ENCODE results near the gene ANGPTL4.
"Not testable (repeated sequence)": the region's sequence is repeated elsewhere in the genome, so short reads cannot be mapped to it uniquely, and the experiment has no call there.

The ANGPTL4 gene

DNA sequence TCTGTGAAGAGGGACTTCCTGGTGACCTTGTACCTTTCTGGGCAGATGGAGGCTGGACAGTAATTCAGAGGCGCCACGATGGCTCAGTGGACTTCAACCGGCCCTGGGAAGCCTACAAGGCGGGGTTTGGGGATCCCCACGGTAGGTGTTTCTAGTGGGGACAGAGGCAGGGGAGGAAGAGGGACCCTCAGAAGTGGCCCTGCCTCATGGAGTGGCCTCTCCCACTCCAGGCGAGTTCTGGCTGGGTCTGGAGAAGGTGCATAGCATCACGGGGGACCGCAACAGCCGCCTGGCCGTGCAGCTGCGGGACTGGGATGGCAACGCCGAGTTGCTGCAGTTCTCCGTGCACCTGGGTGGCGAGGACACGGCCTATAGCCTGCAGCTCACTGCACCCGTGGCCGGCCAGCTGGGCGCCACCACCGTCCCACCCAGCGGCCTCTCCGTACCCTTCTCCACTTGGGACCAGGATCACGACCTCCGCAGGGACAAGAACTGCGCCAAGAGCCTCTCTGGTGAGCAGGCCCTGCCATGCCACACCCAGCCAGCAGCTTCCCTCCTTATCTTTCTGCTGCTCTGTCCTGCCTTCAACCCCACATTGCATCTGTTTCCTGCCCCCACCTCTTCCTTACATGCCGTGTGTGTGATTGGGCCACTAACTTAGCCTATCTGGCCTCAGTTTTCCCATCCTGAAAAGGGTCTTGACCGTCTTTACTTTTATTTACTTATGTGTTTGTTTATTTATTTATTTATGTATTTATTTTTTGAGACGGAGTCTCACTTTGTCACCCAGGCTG is 7.3 kb downstream of the ANGPTL4 start:
- DNase-seq (ENCODE audit: low read depth): no peak
- TF ChIP-seq, protein P1, sequence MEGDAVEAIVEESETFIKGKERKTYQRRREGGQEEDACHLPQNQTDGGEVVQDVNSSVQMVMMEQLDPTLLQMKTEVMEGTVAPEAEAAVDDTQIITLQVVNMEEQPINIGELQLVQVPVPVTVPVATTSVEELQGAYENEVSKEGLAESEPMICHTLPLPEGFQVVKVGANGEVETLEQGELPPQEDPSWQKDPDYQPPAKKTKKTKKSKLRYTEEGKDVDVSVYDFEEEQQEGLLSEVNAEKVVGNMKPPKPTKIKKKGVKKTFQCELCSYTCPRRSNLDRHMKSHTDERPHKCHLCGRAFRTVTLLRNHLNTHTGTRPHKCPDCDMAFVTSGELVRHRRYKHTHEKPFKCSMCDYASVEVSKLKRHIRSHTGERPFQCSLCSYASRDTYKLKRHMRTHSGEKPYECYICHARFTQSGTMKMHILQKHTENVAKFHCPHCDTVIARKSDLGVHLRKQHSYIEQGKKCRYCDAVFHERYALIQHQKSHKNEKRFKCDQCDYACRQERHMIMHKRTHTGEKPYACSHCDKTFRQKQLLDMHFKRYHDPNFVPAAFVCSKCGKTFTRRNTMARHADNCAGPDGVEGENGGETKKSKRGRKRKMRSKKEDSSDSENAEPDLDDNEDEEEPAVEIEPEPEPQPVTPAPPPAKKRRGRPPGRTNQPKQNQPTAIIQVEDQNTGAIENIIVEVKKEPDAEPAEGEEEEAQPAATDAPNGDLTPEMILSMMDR (IDR thresholded peaks at IDR 0.05; ENCODE audit: low read depth, low read length): no peak
- TF ChIP-seq POLR2A (IDR thresholded peaks at IDR 0.05; ENCODE audit: extremely low read depth, insufficient read length): no peak
- TF ChIP-seq, protein P2, sequence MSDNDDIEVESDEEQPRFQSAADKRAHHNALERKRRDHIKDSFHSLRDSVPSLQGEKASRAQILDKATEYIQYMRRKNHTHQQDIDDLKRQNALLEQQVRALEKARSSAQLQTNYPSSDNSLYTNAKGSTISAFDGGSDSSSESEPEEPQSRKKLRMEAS (IDR thresholded peaks at IDR 0.05; ENCODE audit: low read depth, low read length): no peak
- TF ChIP-seq MYC (IDR thresholded peaks at IDR 0.05; ENCODE audit: low read depth, low read length): no peak
- no peak overlapping the region for H3K4me3 ChIP-seq (ENCODE audit: low read depth, low read length)

DNA sequence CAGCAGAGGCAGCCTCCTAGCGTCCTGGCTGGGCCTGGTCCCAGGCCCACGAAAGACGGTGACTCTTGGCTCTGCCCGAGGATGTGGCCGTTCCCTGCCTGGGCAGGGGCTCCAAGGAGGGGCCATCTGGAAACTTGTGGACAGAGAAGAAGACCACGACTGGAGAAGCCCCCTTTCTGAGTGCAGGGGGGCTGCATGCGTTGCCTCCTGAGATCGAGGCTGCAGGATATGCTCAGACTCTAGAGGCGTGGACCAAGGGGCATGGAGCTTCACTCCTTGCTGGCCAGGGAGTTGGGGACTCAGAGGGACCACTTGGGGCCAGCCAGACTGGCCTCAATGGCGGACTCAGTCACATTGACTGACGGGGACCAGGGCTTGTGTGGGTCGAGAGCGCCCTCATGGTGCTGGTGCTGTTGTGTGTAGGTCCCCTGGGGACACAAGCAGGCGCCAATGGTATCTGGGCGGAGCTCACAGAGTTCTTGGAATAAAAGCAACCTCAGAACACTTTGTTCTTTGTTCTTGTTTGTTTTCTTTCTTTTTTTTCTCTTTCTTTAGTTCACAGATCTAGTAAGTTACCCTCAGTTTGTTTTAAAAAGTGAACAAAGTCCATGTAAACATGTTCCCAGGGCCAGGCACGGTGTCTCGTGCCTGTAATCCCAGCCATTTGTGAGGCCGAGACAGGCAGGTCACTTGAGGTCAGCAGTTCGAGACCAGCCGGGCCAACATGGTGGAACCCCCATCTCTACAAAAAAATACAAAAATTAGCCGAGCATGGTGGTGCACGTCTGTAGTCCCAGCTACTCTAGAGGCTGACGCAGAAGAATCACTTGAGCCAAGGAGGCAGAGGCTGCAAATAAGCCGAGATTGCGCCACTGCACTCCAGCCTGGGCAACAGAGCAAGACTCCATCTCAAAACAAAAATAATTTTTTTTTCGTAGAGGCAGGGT is 10.2 kb downstream of the ANGPTL4 start:
- peak; percentile 46 for DNase-seq (ENCODE audit: low read depth)
- no peak overlapping the region for H3K4me3 ChIP-seq (ENCODE audit: low read depth, low read length)
- TF ChIP-seq MYC (IDR thresholded peaks at IDR 0.05; ENCODE audit: low read depth, low read length) (no peak), POLR2A (IDR thresholded peaks at IDR 0.05; ENCODE audit: extremely low read depth, insufficient read length) (no peak)
- TF ChIP-seq, protein P1 (IDR thresholded peaks at IDR 0.05; ENCODE audit: low read depth, low read length): no peak
- TF ChIP-seq, protein P2 (IDR thresholded peaks at IDR 0.05; ENCODE audit: low read depth, low read length): no peak

DNA sequence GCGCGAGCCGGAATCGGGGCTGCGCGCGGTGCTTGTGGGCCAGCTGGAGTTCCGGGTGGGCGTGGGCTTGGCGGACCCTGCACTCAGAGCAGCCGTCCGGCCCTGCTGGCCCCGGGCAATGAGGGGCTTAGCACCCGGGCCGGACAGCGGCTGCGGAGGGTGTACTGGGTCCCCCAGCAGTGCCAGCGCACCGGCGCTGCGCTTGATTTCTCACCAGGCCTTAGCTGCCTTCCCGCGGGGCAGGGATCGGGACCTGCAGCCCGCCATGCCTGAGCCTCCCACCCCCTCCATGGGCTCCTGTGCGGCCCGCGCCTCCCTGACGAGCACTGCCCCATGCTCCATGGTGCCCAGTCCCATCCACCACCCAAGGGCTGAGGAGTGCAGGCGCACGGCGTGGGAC is 11.8 kb downstream of the ANGPTL4 start:
- H3K4me3 ChIP-seq (ENCODE audit: low read depth, low read length); DNase-seq (ENCODE audit: low read depth): not testable (repeated sequence)

DNA sequence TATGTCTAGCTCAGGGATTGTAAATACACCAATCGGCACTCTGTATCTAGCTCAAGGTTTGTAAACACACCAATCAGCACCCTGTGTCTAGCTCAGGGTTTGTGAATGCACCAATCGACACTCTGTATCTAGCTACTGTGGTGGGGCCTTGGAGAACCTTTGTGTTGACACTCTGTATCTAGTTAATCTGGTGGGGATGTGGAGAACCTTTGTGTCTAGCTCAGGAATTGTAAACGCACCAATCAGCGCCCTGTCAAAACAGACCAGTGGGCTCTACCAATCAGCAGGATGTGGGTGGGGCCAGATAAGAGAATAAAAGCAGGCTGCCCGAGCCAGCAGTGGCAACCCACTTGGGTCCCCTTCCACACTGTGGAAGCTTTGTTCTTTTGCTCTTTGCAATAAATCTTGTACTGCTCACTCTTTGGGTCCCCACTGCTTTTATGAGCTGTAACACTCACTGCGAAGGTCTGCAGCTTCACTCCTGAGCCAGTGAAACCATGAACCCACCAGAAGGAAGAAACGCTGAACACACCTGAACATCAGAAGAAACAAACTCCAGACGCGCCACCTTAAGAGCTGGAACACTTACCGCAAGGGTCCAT is 12.5 kb downstream of the ANGPTL4 start:
- H3K4me3 ChIP-seq (ENCODE audit: low read depth, low read length); DNase-seq (ENCODE audit: low read depth): not testable (repeated sequence)

DNA sequence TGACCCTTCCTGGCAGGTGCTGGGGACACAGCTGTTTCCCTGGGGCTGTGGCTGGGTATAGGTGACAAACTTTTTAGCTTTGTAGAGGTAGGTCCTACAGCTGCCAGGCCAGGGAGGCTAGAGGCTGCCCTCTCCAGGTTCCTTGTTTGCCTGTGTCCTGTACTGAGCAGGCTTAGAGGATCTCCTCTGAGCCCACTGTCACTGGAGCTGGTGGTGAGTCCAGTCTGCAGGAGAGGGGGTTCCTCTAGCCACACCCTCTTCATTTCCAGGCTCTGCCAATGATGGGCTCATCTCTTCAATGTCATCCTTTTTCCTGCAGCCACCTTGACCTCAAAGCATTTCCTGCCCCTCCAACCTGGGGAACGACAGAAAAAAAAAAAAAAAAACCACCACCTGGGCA is 13.6 kb downstream of the ANGPTL4 start:
- TF ChIP-seq, protein P2 (IDR thresholded peaks at IDR 0.05; ENCODE audit: low read depth, low read length): no peak
- TF ChIP-seq MYC (IDR thresholded peaks at IDR 0.05; ENCODE audit: low read depth, low read length) (no peak), POLR2A (IDR thresholded peaks at IDR 0.05; ENCODE audit: extremely low read depth, insufficient read length) (no peak)
- TF ChIP-seq, protein P1 (IDR thresholded peaks at IDR 0.05; ENCODE audit: low read depth, low read length): no peak
- no peak for DNase-seq (ENCODE audit: low read depth)

DNA sequence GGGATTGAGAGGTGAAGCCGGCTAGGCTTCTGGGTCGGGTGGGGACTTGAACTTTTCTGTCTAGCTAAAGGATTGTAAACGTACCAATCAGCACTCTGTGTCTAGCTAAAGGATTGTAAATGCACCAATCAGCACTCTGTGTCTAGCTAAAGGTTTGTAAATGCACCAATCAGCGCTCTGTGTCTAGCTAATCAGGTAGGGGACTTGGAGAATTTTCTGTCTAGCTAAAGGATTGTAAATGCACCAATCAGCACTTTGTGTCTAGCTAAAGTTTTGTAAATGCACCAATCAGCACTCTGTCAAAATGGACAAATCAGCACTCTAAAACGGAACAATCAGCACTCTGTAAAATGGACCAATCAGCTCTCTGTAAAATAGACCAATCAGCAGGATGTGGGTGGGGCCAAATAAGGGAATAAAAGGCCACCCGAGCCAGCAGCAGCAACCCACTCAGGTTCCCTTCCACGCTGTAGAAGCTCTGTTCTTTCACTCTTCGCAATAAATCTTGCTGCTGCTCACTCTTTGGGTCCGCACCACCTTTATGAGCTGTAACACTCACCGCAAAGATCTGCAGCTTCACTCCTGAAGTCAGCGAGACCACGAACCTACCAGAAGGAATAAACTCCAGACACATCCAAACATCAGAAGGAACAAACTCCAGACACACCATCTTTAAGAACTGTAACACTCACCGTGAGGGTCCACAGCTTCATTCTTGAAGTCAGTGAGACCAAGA is 15.4 kb downstream of the ANGPTL4 start:
- not testable (repeated sequence) for DNase-seq (ENCODE audit: low read depth); H3K4me3 ChIP-seq (ENCODE audit: low read depth, low read length)

More for the DNA sequence above, 13.6 kb downstream of the ANGPTL4 start:
- H3K4me3 ChIP-seq (ENCODE audit: low read depth, low read length): no peak overlapping the region

DNA sequence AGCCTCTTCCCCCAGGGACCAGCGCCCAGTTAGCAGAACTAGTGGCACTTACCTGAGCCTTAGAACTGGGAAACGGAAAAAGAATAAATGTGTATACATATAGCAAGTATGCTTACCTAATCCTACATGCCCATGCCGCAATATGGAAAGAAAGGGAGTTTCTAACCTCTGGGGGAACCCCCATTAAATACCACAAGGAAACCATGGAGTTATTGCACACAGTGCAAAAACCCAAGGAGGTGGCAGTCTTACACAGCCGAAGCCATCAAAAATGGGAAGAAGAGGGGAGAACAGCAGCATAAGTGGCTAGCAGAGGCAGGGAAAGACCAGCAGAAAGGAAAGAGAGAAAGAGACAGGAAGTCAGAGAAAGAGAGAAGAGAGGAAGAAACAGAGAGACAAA is 20.6 kb downstream of the ANGPTL4 start:
- DNase-seq (ENCODE audit: low read depth): peak; percentile 11
- H3K4me3 ChIP-seq (ENCODE audit: low read depth, low read length): not testable (repeated sequence)

DNA sequence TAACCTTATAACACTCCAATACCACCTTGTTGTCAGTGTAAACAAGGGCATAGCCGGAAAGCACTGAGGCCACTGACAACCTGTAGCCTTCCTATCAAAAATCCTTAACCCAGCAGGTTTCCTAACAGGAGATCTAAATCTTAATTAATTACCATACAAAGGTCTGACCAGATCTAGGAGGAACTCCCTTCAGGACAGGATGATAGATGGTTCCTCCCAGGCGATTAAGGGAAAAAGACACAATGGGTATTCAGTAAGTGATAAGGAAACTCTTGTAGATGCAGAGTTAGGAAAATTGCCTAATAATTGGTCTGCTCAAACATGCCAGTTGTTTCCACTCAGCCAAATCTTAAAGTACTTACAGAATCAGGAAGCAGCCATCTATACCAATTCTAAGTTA is 21.1 kb downstream of the ANGPTL4 start:
- not testable (repeated sequence) for H3K4me3 ChIP-seq (ENCODE audit: low read depth, low read length)
- DNase-seq (ENCODE audit: low read depth): peak; percentile 7

DNA sequence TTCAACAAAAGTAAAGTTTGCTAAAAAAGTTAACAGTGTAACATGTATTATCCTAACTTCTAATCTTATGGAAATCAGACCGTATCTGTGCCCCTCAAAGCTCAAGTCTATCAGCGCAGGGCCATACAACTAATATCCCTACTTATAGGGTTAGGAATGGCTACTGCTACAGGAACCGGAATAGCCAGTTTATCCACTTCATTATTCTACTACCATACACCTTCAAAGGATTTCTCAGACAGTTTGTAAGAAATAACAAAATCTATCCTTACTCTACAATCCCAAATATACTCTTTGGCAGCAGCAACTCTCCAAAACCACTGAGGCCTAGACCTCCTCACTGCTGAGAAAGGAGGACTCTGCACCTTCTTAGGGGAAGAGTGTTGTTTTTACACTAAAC is 21.6 kb downstream of the ANGPTL4 start:
- H3K4me3 ChIP-seq (ENCODE audit: low read depth, low read length); DNase-seq (ENCODE audit: low read depth): not testable (repeated sequence)

DNA sequence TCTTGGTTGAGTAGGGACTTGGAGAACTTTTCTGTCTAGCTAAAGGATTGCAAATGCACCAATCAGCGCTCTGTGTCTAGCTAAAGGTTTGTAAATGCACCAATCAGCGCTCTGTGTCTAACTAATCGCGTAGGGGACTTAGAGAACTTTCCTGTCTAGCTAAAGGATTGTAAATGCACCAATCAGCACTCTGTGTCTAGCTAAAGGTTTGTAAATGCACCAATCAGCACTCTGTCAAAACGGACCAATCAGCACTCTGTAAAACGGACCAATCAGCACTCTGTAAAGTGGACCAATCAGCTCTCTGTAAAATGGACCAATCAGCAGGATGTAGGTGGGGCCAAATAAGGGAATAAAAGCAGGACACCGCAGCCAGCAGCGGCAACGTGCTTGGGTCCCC is 22.5 kb downstream of the ANGPTL4 start:
- peak; percentile 3 for DNase-seq (ENCODE audit: low read depth)
- H3K4me3 ChIP-seq (ENCODE audit: low read depth, low read length): not testable (repeated sequence)
